Sciatic nerve (tissue), 2 donors: ENCODE data around the gene PCDH15. TPM values are rescaled to one million over a fixed set of nuclear protein-coding genes. Genes with fewer than 3 reads are reported as not detected.
"Not testable (repeated sequence)": the region's sequence is repeated elsewhere in the genome, so short reads cannot be mapped to it uniquely, and the experiment has no call there.

Source experiments
- ATAC-seq: fragments of 200-7000 bp; cut with Tn5 transposase; one replicate; pipeline ENCODE4 v1.9.1; 2020; ENCODE audit warnings: mild to moderate bottlenecking, moderate library complexity
- DNase-seq: peaks from one replicate; pipeline ENCODE4 v3.0.0-alpha.2; 2020; ENCODE audit warnings: low spot score
- intact Hi-C: fragments of 100-400 bp; cut with DNase I; formaldehyde crosslinking; loops from one replicate; pipeline ENCODE4 v1.14.2; 2022
- total RNA-seq: library from RNA; stranded (reverse); fragmentation: NEBNext Ultra II Directional; extraction: Animal tissue kit (Norgen Biotek cat#: 25700); gene quantifications from one replicate; pipeline ENCODE4 v1.2.1, GENCODE V29; 2021
- donor health status: DM: no; HTN: no; CAD: no.
- donor health status: DM: no; HTN: no; CAD: no.

PCDH15 gene
- total RNA-seq, 1 donor from 2014 or later, result 0.09 TPM

DNA sequence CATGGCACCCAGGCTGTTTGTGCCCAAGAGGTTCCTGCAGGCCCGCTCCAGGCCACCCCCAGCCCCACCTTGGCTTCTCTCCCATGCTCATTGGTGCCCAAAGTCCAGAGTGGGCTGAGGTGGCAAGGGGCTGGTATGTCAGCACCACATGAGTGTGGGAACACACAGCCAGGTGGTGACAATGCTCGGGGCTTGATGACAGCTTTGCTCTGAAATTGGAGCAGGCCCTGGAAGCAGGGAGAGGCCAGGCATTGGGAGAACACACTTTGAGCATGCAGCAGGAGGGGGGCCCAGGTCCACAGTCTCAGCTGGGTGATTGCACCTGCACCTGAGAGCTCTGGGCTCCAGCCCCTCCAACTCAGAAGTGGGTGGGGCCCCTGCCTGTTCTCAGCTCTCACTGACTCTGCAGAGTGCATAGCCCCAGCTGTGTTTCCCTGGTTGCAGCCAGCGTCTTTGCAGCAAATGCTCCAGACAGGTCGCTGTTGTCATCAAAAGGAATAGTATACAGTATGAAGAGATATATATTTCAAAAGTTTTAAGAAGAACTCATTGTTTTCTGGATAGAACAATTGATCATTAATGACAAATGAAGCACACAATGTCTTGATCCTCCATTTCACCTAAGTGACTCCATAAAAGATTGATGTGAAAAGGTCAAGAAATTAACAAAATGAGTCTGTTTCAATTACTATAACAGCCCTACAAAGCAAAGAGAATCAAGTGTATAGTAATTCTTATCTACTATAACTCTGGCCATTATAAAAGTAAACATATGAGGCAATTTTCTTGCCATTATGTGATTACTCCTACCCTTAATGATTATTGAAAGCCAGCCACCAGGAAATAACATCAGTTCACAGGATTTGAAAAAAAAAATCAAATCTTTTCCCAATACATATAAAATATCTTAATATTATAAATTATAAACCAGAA is 848.1 kb downstream of the PCDH15 start:
- ATAC-seq, result peak; percentile 26
- DNase-seq, result no peak
- intact Hi-C loops, result no loop called here

DNA sequence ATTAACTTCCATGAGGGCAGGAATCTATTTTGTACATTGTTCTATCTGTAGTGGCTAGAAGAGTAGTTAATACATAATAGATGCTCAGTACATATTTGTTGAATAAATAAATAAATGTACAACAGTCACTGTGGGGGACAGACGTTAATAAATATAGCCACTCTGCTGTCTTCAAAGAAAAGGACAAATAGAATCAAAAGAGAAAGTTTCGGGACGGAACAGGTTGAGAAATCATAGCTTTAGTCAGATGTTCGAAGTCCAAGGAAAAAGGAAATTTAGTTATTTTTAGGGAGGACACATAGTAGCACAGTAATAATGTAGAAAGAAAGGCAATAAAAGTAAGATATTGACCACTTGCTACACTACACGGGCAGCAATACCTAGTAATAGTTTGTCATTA is 861.4 kb downstream of the PCDH15 start:
- DNase-seq, result no peak
- intact Hi-C loops, result no loop called here
- no peak for ATAC-seq

DNA sequence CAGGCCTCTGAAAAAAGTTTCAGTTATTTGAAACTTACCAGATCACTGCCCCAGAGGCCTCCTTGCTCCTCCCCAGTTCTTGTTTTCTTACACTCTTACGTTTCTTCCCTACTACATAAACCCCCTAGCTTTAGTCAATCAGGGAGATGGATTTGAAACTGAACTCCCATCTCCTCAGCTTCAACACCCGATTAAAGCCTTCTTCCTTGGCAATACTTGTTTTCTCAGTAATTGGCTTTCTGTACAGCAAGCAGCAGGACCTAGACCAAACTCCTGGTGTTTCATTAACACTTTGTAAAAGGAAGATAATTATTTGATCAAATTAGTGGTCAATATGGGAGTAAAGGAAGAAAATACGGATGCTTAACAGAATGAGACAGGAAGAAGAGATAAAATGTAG is 870.4 kb downstream of the PCDH15 start:
- ATAC-seq, result no peak

DNA sequence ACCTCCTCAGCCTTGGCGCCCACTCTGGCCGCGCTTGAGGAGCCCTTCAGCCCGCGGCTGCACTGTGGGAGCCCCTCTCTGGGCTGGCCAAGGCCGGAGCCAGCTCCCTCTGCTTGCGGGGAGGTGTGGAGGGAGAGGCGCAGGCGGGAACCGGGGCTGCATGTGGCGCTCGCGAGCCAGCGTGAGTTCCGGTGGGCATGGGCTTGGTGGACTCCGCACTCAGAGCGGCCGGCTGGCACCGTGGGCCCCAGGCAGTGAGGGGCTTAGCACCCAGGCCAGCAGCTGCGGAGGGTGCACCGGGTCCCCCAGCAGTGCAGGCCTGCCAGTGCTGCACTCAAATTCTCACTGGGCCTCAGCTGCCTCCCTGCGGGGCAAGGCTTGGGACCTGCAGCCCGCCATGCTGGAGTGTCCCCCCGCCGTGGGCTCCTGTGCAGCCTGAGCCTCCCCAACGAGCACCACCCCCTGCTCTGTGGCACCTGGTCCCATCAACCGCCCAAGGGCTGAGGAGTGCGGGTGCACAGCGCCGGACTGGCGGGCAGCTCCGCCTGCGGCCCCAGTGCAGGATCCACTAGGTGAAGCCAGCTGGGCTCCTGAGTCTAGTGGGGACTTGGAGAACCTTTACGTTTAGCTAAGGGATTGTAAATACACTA is 876.9 kb downstream of the PCDH15 start:
- intact Hi-C loops, ATAC-seq, DNase-seq: not testable (repeated sequence)

More for the DNA sequence above, 870.4 kb downstream of the PCDH15 start:
- no peak for DNase-seq
- intact Hi-C loops, result no loop called here

DNA sequence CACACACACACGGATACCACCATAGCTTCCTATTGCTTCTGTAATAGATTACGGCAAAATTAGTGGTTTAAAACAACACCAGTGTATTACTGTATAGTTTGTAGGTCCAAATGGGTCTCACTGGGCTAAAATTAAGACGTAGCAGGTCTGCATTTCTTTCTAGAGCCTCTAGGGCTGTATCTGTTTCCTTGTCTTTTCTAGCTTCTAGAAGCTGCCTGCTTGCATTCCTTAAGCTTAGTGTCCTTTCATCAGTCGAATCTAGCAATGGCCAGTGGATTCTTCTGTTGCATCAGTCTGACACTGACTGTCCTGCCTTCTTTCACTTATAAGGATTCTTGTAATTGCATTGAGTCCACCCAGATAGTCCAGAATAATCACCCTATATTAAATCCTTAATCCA is 882.3 kb downstream of the PCDH15 start:
- intact Hi-C loops, result no loop called here
- ATAC-seq (no peak), DNase-seq (no peak)

DNA sequence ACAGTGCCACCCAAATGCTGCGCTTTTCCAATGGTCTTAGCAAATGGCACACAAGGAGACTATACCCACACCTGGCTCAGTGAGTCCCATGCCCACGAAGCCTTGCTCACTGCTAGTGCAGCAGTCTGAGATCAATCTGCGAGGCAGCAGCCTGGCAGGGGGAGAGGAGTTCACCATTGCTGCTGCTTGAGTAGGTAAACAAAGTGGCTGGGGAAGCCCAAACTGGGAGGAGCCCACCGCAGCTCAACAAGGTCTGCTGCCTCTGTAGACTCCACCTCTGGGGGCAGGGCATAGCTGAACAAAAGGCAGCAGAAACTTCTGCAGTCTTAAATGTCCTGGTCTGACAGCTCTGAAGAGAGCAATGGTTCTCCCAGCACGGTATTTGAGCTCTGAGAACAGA is 891.2 kb downstream of the PCDH15 start:
- intact Hi-C loops, result no loop called here
- DNase-seq, result no peak
- ATAC-seq, result no peak

DNA sequence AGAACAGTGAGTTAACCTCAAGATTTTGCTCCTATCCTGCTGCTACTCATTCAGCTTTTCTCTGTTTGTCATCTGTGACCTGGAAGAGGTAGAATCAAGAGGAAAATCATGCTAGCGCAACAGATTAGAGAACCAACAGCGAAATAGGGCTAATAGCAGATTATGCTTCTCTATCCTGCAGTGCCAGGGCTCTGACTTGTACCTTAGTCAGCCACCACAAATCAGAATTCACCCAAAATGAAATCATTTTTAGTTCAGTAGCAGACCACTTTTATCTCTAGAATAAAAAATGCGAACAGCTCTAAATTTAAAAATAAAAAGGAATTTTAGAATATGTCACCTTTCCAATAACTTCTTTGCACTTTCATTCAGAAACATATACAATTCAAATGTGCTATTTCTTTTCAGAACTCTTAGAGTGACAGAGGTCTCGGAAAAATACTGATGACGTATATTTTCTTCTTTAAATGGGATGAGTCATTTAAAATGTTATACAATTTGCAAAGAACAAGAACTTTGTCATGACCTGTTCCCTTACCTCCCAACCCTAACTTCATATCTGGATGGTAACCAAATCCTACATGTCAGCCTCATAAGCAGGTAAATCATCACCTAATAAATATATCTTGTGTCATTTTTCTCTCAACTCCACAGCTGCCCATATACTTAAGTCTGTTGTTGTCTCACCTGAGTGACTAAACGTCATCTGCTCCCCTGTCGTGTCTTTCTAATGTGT is 896.4 kb downstream of the PCDH15 start:
- DNase-seq (no peak), ATAC-seq (no peak)
- intact Hi-C loops, result no loop called here

DNA sequence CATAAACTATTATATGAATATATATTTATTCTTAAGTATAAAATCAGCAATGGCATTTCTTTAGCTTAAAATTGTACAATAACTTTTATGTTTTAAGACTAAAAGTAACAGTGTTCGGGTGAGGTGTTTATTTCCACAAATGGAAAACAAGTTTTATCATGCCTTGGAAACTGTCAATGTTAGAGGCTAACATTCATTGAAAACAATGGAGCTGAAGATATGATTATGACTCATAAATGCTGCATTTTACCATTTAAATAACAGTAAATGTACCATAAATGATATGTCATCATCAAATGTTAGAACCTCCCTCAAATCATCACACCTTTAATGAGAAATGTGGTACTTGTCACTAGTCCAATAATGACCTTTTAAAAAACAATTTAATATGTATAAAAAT is 897.3 kb downstream of the PCDH15 start:
- intact Hi-C loops, result no loop called here

DNA sequence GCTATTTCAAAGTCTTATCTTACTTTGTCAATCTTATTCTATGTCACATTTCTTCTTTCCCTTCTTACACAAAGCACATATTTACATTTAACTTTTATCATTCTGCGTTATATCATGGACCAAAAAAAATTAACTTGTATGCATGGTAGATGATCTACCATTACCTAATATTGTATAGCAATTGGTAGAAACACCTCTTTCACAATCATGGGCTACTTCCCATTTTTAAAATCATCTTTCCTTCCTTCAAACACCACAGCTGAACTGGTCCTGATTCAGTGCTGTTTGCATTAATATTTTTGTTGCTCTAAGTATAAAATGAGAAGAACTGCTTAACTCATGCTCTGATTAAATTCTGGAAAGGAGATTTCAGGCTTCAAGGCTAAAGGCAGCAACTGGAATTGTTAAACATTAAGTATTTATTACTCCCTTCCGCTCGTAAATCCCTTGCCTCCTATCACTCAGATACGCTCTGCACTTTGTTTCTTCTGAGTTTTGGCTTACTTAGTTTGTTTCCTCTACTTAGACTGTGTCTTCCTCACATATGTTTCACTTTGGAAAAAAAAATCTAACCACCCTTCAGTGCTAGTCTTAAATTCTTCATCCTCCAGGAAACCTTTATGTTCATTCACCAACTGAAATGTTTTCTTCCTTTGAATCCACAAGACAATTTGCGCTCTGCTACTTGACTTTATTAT is 901.4 kb downstream of the PCDH15 start:
- ATAC-seq (no peak), DNase-seq (no peak)
- intact Hi-C loops, result no loop called here

More for the DNA sequence above, 897.3 kb downstream of the PCDH15 start:
- ATAC-seq (no peak), DNase-seq (no peak)

DNA sequence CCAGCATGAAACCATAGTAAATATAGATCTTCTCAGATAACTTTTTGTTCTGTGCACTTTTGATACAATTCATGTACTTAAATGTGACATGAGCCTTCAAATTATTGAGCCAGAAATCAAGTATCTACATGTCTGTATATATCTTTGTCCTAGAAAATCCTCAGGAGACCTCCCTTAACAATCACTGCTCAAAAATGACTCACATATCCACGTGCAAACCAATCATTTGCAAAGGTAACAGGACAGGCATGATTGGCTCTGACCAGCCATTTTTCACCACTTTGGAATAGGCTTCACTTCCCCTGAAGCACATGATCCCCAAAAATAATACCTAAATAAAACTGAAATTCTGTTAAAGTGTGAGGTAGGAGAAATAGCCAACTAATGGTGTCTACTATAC is 902.5 kb downstream of the PCDH15 start:
- ATAC-seq (no peak), DNase-seq (no peak)
- intact Hi-C loops, result no loop called here

DNA sequence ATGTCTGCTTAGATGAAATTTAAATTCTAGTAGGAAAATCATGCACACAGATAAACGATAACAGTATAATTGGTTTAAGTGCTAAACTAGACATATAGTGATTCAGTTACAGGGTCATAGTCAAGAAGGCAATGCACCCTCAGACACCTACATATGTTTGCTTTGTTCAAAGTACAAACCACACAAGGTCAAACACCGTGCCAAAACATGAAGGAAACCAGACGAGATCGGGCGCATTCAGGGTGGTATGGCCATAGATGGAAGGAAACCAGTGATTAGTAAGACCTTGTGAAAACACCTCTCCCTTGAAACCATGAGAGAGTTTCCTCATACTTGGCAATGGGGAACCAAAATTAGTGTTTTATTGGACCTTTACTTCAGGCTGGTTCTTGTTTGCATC is 906.9 kb downstream of the PCDH15 start:
- intact Hi-C loops, result no loop called here
- ATAC-seq, result no peak
- no peak for DNase-seq

DNA sequence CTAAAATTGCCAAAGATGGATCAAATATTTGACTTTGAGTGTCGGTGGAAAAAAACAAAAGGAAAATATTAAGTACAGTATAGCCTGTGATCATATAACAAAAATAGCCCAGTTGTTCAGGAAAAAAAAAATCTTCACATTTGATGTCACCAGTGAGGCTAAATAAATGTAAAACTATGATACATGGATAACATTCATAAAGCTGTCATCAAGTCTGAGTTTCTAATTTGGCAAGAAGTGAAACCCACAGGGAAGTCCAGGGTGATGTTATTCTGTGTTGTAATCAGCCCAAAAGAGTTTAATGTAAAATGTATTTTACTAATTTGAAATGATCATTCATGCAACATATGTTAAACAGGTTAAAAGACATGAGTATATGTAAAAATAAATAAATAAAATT is 908.0 kb downstream of the PCDH15 start:
- ATAC-seq, result no peak
- DNase-seq, result no peak
- intact Hi-C loops, result no loop called here

DNA sequence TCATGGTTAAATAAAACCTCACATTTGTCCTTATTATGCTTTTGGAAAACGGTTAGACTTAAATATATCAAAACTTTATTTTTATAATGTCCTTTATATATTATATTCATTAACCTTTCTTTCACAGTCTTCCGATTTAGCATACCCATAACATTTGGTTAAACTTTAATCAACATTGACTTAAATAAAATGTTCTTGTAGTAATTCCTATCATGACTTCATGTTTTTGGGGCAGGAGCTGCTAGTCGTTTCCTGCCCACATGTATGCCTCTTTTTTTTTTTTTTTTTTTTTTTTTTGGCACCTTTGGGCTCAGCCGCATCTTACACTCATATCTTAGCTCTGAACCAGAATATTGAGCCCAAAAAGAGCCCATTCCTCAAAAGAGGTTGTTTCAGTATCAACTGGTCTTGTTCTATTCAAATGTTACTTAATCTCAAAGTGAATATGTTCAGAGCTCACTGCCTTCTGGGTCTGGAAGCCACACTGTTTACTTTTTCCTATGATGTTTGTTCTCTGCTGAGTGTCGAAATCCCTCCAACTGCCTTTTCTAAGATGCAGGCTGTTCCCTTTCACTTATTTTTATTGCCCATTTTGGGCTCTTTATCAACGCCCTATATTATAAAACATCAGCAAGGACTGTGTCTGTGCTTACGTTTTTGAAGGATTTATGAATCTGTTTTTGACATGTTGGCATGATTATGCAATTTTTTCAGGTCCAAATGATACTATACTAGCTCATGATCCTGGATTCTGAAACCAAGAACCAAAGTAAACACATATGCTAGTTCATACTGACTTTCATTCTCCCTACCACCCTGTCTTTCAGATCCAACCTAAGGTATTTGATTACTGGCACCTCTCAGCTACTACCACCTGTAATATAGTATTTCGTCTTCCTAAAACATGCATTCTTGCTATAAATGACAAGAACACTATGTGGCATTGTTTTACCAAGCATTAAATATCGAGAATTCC is 914.4 kb downstream of the PCDH15 start:
- ATAC-seq, result no peak
- intact Hi-C loops, result no loop called here
- DNase-seq, result no peak

DNA sequence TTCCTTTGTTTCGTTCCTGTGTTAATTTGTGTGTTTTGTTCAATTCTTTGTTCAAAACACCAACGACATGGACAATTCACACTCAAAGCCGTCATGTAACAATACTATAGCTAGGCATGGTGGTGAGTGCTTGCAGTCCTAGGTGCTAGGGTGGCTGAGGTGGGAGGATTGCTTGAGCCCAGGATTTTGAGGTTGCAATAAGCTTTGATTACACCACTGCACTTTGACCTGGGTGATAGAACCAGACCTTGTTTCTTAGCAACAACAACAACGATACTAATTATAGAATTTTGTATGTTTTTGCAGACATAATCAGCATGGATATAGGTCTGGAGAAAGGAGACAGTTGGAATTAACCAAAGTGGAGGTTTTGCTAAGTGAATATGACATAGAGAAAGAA is 936.2 kb downstream of the PCDH15 start:
- no peak for DNase-seq
- no peak for ATAC-seq
- intact Hi-C loops, result no loop called here

DNA sequence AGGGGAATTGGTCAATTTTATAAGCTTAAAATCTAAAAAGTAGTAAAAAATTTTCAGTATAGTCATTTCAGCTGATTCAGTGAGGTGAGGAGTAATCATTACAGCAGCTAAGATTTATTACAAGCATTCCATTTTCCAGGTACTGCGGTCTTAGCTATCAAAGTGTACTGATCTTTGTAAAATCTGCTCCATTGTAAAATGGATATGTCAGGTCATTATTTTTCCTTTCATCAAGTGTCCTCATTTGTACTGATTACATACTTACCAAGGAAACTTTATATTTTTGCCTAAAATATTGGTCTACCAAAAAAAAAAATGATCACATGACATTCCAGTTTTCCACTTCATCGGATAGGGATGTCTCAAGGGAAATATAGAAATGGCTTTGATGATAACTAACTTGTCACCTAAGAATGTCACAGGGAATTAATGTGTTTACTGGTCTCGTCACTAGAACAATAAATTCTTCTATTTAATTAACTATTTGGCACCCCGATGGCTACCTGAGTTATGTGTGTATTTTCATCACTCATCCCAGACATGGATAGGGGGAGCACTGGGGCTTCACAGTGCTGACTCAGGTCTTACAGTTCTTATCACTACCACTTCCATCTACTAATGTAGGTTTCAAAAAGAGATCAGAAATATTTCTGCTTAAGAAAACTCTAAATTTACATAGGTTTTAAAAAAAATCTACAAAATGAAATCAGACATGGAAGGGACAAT is 948.4 kb downstream of the PCDH15 start:
- DNase-seq, result no peak
- intact Hi-C loops, result no loop called here
- ATAC-seq, result no peak

DNA sequence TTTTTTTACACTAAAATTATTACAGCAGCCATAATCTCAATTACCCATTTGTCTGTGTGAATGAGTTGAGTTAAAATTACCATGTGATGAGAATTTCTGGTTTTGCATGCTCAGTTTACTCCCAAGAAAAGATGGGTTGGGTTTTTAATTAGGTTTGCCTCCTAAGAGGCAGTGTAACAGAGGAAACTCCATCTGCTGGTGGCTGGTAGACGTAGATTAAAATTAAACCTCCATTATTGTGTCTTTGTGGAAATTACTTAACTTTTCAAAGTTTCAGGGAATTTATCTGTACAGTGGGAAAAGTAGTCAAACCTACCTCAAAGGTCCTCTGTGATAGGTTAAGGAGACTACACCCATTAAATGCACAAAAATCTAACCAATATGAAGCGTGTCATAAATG is 954.2 kb downstream of the PCDH15 start:
- no peak for ATAC-seq
- intact Hi-C loops, result no loop called here
- DNase-seq, result no peak

DNA sequence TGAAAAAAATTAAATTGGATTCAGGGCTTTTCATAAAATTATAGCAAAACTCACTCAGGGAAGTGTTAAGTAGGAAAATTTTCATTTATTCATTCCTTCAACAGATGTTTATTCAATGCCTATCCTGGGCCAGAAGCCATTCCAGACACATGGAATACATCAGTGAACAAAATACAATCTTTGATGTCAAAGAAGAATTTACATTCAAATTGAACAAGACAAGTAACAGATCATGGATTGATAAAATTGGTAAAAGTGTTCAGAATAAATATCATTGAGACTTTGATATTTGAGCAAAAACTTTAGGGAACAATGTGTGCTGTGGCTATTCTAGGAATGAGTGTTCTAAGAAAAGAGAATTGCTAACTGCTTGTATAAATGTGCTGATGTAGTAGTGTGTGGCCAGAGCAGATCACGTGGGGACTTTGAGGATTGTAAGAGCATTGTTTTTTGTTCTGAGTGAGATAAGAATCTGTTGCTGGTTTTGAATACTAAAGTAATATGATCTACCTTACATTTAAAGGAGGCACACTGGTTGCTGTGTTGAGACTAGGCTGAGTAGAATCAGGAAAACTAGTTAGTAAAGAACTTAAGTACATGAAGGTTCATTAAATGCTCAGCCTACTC is 957.2 kb downstream of the PCDH15 start:
- intact Hi-C loops, result no loop called here
- DNase-seq (no peak), ATAC-seq (peak; percentile 74)
